SKM-1 treated with dmso at 0.1 percent for 144 hours (cell line): ENCODE measurements around the gene SIK2.

Experiments used
- DNase-seq: peaks from one replicate; lab custom pipeline; 2025; ENCODE audit not compliant: unreplicated experiment; lab: John Stamatoyannopoulos, UW

Gene SIK2

DNA sequence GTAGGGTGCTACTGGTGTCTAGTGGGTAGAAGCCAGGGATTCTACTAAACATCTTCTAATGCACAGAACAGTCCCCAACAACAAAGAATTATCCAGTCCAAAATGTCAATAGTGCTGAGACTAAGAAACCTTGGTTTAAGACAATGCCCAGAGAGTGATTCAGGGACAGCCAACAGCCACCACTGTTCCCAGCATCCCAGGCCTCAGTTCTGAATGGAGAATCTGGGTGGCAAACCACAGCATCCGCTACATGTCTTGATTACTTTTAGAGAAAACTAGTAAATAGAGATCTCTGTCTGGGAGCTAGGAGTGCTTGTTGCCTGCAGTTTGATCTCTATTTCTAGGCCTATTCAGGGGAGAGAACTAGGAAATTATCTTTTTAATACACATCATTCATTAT lies 20.9 kb upstream of the SIK2 start:
- no peak for DNase-seq

DNA sequence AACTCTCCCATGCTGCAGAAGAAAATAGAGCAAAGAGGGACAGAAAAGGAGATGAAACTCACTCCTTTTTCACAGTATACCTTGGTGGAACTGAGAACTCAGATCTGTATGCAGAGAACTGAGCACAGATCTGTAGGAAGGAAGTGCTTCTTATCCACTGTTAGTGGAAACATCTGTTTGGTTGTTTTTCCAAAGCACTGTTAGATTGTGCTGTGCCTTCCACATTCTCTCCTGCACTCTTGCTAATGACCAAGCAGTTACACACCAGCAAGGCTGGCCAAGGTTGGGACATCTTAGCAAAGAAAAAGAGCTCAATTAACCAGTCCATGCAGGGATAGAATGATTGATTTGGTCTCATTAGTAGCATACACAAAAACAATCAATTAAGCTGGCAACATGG lies 20.1 kb upstream of the SIK2 start:
- no peak for DNase-seq

DNA sequence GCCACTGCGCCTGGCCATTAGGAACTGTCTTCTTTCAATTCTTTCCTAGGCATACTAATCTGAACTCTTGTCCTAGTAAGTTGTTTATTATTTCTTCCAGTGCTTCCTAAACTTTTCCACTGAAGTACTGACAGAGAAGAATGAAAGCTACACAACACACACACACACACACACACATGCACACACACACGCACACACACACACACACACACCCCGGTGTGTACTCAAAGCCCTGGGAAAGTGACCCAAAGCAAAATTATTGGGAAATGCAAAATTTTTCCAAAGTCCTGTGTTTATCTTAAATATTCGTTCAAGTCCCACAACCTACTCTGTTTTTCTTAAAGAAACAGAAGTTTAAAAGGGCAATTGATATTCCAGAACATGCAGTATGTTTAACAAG lies 19.4 kb upstream of the SIK2 start:
- no peak for DNase-seq

DNA sequence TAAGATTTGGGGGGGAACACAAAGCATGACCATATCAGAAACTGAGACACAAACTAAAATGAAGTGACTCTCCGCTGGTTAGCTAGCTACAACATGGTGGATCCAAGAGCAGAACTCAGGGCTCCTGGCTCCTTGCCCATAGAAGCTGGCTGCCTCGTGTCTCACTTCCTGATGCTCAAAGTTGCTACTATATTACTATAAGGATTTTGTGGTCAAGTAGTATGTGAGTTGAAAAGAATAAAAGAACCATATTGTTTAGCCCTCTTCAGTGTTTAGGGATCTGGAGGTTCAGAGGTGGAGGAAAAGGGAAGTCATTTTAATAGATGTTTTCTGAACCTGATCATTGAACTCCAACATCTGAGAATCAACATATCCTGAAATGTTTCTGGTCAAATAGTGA lies 16.9 kb upstream of the SIK2 start:
- no peak for DNase-seq

DNA sequence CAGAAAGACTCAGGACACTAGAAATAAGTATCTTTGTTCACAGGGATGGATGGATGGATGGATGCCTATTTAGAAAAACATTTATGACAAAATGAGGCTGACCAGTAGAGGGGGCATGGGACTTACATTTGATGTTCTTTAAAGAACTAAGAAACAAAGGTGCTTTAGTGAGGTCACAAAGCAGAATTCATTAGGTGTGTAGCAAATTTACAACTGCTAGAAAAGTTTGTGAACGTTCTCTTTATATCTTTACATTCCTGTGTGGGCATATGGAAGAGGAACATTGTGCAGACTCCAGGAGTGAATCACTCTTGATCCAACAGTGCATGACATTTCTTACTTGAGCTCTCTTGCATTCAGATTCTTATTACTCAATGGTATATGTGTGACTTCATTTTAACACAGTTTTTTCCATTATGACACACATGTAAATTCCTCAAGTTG lies 15.8 kb upstream of the SIK2 start:
- DNase-seq, result peak; percentile 45

DNA sequence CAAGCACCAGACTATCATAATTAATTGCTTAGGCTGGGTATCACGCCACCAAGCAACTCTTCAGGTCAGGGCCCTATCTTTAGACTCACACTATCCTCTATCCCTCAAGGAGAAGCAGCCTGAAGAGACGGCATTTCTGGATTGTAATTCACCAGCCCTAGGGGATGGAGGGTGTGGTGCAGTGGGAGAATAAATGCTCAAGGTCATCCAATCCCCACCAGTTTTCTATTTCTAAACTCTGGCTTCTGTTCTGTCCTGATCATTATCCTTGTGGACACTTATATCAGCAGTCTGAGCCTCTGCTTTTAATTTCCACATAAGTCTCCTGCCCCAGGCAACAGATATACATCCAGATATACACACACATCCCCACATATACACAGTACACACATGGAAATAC lies 13.1 kb upstream of the SIK2 start:
- no peak for DNase-seq

DNA sequence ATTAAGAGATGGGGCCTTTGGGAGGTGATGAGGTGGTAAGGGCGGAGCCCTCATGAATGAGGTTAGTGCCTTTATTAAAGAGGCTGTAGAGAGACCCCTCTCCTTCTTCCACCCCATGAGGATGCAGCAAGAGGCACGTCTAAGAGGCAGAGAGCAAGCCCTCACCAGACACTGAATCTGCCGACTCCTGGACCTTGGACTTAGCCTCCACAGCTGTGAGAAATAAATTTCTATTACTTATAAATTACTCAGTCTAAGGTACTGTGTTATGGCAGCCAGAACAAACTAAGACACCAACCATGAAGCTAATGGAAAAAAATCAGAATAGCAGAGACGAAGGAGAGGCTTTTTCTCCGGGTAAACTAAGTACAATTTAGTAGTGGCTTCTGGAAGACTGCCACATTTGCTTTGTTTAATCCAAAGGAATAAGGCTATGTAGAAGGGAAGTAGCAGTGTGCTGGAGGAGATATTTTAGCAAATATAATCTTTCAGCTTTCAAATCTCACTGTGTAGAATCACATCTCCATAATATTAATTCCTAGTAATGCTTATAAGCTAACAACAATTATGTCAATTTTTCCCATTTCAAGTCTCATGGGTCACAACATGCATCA lies 12.3 kb upstream of the SIK2 start:
- no peak for DNase-seq

DNA sequence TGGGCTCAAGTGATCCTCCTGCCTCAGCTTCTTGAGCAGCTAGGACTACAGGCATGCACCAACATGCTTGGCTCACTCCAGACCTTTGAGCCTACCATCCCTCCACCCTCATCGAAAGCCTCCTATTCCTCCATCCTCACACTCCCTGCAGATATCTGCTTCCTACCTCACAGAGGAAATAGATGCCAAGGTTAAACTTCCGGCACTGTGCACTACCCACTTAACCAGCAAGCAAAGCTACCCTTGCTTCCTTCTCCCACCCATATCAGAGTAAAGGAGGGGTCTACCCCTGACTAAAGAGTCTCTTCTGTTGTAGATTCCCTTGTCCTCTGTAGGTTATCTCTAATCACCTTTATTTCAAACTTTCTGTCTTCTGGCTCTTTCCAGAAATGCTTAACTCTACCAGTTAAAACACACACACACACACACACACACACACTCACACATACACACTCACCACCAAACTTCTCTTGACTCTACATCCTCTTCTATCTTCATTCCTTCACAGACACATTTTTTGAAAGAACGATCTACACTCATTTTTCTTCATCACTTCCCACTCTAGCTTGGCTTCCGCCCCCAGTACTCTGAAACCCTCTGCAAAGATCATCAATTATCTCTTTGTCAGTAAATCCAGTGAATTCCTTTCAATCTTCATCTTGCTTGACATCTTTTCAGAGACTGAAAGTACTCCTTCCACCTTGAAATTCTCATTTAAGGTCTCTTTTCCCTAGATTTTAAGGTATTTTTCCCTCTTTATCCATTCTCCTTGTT lies 10.9 kb upstream of the SIK2 start:
- no peak for DNase-seq

DNA sequence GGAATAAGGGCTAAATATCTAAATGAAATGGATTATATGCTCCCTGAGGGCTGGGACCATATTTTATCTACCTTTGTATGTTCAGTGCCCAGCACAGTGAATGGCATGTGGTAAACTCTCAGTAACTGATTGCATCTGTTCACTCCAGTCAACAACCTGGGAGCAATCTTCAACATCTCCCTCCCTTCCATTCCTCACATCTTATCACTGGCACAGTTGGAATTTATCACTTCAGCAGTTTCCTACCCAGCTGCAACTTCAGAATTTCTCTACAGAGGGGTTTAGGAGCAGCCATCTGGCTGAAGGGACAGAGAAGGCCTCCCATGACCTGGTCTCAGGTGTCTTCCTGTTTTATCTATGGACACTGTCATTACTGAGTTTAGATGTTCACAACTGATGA lies 9.8 kb upstream of the SIK2 start:
- no peak for DNase-seq

DNA sequence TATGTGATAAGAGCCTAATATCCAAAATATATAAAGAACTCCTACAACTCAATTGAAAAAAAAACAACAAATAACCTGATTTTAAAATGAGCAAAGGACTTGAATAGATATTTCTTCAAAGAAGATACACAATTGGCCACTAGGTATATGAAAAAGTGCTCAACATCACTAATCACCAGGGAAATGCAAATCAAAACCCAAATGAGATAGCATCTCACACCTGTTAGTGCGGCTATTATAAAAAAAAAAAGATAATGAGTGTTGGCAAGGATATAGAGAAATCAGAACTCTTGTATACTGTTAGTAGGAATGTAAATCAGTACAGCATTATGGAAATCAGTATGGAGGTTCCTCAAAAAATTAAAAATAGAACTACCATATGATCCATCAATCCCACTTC lies 5.9 kb upstream of the SIK2 start:
- DNase-seq, result no peak

DNA sequence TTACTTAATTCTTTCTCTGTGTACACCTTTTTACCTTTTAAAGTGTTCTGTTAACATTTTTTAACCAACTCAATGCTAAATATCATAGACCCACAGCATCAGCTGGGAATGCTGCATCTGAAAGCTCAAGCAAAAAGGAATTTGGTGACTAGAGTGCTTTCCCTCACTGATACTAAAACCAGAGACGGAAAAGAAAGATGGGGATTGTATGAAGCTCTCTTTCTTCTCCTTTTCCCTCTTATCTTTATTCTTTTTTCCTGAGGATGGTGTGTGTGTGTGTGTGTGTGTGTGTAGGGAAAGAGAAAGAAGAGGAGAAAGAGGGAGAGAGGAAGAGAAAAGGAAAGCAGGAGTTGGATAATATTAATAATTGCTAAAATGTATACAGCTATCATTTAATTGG lies 4.1 kb upstream of the SIK2 start:
- no peak for DNase-seq

DNA sequence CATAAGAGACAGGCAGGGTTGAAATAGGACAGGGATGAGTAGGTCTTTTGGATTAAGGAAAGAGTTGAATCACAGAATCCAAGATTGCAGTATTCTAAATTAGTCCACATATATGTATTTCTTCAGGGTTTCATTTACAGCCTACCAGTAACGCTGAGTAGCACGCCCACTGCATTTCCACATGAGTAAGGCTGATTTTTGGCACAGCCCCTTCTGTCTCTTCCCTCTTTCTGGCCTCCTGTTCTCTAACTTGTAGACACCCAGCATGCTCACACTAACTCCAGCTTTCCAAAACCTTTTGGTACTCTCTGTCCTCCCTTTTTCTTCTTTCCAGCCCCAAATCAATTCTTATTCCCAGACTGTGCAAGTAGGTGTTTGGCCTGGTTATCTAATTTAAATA lies 3.7 kb upstream of the SIK2 start:
- no peak for DNase-seq

DNA sequence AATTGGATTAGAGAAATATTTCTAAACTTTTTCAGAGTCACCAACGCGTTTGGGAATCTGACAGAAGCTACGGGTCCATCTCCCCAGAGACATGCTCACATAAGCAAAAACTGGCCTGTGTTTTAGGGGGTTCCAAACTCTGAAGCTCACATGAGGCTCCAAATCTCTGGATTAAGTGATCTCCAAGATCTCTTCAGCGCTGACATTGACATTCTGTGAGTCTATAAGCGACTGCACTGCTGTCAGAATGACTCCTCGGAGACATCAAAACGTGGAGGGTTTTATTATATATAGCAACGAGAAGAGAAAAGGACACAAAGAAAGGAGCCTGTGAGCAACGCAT lies 642 bp upstream of the SIK2 start:
- DNase-seq, result no peak

DNA sequence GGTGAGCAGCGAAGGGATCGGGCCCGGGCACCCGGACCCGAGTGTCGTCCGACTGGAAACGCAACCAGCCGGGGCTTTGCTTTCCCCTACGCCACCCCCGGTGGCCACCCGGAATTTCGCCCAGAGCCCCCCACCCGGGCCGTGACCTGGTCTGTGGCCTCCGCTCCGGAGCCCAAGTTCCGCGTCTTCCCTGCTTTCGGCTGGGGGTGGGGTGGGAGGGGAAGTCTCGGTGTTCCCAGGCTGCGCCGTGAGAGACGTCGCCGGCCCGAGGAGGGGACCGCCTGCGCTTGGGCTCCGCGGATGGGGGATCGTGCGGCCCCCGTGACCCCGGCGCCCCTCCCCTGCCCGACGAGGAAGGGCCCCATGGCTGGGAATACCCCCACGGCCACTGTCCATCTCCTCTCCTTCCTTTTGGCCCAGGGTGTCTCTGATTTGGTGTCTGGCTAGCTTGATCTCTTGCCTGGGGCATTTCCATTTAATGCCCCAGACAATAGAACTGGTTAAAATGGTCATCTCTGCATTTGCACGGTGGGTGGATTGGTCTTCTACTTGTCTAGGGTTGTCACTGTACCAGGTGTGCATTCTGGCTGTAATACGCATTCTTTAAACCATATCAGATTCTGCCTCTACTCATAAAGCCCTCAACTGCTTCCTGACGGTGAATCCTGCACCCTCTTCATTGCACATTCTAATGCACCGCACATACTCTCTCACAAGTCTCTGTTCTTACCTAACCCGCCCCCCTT lies 789 bp downstream of the SIK2 start:
- no peak for DNase-seq

DNA sequence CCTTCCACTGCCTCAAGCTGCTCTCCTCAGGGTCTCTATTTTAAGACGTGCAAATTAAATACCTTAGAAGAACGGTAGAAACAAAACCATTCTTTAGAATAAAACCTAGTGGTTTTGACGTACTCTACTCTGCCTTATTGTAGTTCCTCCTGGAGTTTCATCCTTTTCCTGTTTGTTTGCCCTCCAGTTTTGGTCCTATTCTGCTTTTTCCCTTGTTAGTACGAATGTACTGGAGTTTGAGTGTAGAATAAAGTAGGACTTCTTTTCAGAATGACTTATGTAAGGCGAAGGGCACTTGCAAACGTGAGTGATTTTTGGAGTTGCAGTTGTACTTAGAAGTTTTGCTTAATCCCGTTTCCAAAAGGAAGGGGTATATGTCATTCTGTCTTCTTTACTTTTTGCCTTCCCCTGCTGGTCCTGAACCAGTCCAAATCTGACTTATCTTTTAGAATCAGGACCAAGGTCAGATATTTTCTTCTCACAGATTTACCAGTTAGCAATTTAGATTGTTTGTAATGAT lies 1.4 kb downstream of the SIK2 start:
- no peak for DNase-seq

DNA sequence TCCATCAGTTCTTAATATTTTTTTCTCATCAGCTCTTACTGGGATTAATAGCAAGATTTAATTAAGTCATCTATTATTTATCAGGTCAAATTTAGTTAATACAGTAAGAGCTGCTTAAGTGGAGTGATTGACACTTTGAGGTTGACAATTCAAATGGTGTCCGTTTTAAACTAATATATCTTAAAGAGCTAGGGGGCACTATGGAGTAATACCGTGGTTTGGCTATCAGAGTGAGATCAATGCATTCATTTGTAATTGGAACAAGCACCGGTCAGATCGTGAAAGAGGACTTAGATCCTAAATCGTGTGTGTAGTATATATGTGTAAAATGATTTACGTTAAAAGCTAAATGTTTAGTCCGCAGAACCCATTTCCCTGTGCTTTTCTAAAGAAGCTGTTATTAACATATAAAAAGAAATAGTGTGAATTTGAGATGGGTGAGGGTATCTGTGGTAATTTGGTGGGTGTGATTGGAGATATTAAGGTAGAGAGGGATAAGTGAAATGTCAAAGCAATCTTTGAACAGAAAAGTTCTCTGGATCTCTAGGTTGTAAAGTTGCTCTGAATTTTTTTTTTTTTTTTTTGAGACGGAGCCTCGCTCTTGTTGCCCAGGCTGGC lies 2.3 kb downstream of the SIK2 start:
- peak; percentile 37 for DNase-seq

DNA sequence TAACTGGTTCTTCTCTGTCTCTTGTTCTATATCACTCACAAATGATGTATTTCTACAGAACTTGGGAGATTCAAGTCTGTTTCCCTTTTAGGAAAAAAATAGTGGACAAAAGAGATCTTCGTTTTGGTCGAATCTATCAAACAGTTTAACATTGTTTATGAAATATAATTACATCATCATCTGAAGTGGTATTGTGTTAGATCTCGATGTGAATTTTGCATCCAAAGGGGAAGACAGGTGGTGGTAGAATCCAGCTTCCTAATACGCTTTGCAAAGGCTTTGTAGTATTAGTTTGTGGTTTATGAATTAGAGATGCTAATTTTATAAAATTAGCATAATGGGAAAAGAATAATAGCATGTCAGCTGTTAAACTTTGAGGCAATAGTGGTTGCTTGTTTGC lies 3.4 kb downstream of the SIK2 start:
- no peak for DNase-seq

DNA sequence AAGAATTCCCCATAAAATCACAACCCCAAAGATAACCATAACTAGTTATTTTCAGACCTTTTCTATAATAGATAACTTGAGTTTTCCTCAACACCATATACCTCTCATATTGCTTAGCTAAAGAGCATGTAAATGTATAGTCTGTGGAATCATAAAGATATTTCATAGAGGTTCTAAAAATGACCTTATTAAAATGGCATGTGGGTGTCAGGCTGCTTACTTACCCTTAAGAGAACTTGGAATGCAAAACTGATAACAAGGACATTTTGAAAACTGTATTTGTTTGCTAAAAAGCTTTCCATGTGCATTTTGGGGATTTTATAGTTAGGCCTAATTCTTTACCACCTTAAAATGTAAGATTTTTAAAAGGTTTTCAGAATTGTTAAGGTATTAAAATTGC lies 4.7 kb downstream of the SIK2 start:
- DNase-seq, result no peak

DNA sequence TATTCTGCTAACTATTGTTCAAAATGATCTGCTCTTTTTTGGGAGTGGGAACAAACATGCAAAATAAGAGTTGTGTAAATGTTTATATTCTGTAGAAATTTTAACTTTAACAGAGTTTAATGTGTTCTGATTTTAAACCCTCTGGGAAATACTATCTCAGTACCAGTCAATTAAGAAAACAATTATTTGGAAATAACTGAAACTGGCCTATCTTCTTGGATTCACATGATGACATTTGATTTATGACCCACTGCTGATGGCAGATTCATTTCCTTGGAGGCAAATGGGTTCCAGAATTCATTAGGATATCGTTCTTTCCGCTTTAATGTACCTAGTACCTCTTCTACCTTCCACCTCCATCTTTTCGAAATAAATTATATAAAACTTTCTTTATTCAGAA lies 5.5 kb downstream of the SIK2 start:
- DNase-seq, result no peak

DNA sequence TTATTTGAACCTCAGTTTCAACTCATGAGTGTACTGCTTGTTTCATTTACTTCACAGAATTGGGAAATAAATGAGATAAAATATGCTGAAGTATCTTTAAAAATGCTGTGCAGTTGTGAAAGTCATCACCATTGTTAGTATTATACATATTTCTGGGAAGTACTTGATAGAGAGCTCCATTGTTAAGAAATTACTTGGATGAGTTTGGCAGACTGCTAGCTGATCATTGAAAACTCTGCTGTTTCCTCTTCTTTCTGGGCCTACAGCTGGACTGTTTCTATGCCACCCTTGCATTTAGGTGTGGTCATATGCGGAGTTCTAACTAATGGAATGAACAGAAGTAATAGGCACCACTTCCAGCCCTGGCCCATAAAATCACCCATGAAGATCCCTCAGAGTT lies 10.0 kb downstream of the SIK2 start:
- no peak for DNase-seq

DNA sequence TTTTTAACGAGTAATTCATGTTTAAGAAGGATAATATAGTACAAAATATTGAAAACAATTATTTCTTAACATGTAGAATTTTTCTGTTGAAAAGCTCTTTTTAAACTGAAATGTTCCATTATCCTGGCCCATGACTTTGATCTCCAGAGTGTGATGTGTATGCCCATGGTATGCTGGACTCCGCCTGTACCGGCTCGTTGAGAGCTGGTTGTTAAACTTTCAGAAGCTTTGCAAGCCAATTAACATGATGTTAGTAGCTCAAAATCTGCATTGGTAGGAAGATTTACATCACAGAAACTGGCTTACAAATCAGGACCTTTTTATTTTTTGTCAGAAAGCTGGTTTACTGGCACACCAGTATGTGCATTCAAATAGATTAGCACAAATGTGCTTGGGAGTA lies 15.0 kb downstream of the SIK2 start:
- no peak for DNase-seq

DNA sequence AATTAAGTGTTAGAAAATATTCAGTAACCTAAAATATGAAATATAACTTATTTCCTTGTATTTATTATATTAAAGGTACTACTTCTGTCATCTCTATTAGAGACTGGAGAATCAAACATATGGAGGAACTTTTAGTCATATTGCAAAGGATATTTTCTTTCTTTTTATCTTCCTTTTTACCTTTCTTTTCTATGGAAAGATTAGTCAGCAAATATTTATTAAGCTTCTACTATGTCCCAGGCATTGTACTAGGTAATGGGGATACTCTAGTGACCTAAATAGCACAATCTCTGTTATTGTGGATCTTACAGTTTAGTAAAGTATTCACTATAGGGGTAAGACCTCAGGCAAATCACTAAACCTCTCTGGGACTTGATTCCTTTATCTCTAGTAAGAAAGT lies 18.3 kb downstream of the SIK2 start:
- no peak for DNase-seq
